AG09309 (cell line): ENCODE results near the gene PTPRG.

Source experiments
- DNase-seq: peaks from one replicate; pipeline ENCODE4 v3.0.0-alpha.2; 2010; ENCODE audit warnings: low read depth
- H3K4me3 ChIP-seq: 2 replicates; pipeline ENCODE4 v1.5.1; 2011; ENCODE audit warnings: mild to moderate bottlenecking, low read depth, low read length, moderate library complexity; ENCODE audit not compliant: control insufficient read depth
- CTCF ChIP-seq: IDR thresholded peaks from 2 replicates; pipeline ENCODE4 v1.5.1; 2011; ENCODE audit warnings: mild to moderate bottlenecking, low read depth, low read length, inconsistent platforms; ENCODE audit not compliant: insufficient read depth, control insufficient read depth; ENCODE audit errors: missing control alignments

PTPRG gene

GRCh38 chr3:61857297-61857696, 295.9 kb downstream of the PTPRG start:
- TF ChIP-seq CTCF, result no peak
- no peak for DNase-seq
- no peak overlapping the region for H3K4me3 ChIP-seq

GRCh38 chr3:61858054-61858453, 296.7 kb downstream of the PTPRG start:
- DNase-seq, result no peak
- H3K4me3 ChIP-seq, result no peak overlapping the region
- TF ChIP-seq CTCF, result peak; percentile 45

- DNase-seq, result no peak
- H3K4me3 ChIP-seq, result no peak overlapping the region
- TF ChIP-seq CTCF, result no peak
Observed at GRCh38 chr3:61861410-61861809, 300.0 kb downstream of the PTPRG start.

GRCh38 chr3:61862614-61863289, 301.4 kb downstream of the PTPRG start:
- TF ChIP-seq CTCF, result no peak
- no peak for DNase-seq
- H3K4me3 ChIP-seq, result no peak overlapping the region

GRCh38 chr3:61863579-61863978, 302.2 kb downstream of the PTPRG start:
- no peak for DNase-seq
- H3K4me3 ChIP-seq, result no peak overlapping the region
- TF ChIP-seq CTCF, result no peak

- DNase-seq, result no peak
- H3K4me3 ChIP-seq, result no peak overlapping the region
- TF ChIP-seq CTCF, result no peak
Observed at GRCh38 chr3:61864886-61865285, 303.5 kb downstream of the PTPRG start.
